ENCODE data around the gene BFSP1.

- TF ChIP-seq CTCF (IDR thresholded peaks at IDR 0.05; ENCODE audit: insufficient read depth, low read depth, low read length) (no peak), EZH2 (IDR thresholded peaks at IDR 0.05; ENCODE audit: insufficient read depth, low read length) (no peak)
Observed at GRCh38 chr20:17533396-17533795, 2.2 kb upstream of the BFSP1 start.

Measured in astrocyte (in vitro differentiated cells and primary cell).